HepG2 (cell line): ENCODE measurements around the gene BRAT1. TPM values are rescaled to one million over a fixed set of nuclear protein-coding genes. Genes with fewer than 3 reads are reported as not detected.

Experiments used
- ATAC-seq: fragments of 200-7000 bp; cut with Tn5 transposase; 3 replicates; pipeline ENCODE4 v1.9.1; 2020; ENCODE audit warnings: mild to moderate bottlenecking, moderate library complexity
- Bru-seq: library from RNA; stranded (reverse); fragments of 400-500 nt; gene quantifications from one replicate; lab custom pipeline; 2021; lab: Mats Ljungman, UMichigan
- BruChase-seq, 2 experiments: library from RNA; stranded (reverse); fragments of 400-500 nt; gene quantifications; one replicate each; lab custom pipeline; 2021; lab: Mats Ljungman, UMichigan
- BruUV-seq: library from RNA; stranded (reverse); fragments of 400-500 nt; replicated peaks from 2 replicates; lab custom pipeline; 2021; lab: Mats Ljungman, UMichigan
- CTCF ChIA-PET: fragments of 300-600 bp; formaldehyde crosslinking; extraction: SDS; loops from one replicate; lab custom pipeline; 2021; ENCODE audit warnings: low total read pairs, inconsistent platforms, low intra/inter-chr PET ratio; lab: Yijun Ruan, JAX
- POLR2A ChIA-PET: fragments of 350-600 bp; sonication (Branson Sonifier 250); formaldehyde crosslinking; loops from one replicate; lab custom pipeline; 2020; ENCODE audit warnings: antibody characterized with exemption, inconsistent platforms; lab: Yijun Ruan, JAX
- DNase-seq: peaks from one replicate; pipeline ENCODE4 v3.0.0-alpha.2; 2015; ENCODE audit warnings: low spot score
- FAIRE-seq: peaks from 3 replicates; lab custom pipeline; 2011; peaks lifted over from hg19 to GRCh38; lab: Jason Lieb, UNC
- H2AFZ ChIP-seq: one replicate; pipeline ENCODE4 v1.6.1; 2011; ENCODE audit warnings: low read length, inconsistent platforms
- H3K27ac ChIP-seq: fragments of 300-600 bp; 3 replicates; pipeline ENCODE4 v1.8.0; 2011; ENCODE audit warnings: mixed run types, mild to moderate bottlenecking, mixed read lengths, low read length, inconsistent platforms; ENCODE audit not compliant: insufficient read depth; ENCODE audit errors: extremely low read length
- H3K27me3 ChIP-seq, 2 experiments: fragments of 200-600 bp in 1 of 2; 2 replicates in 1 of 2; 3 replicates in 1 of 2; pipeline versions ENCODE4 v1.6.0 to v1.8.0; 2011; ENCODE audit warnings: low read length in 2 of 2, mild to moderate bottlenecking in 2 of 2, moderate library complexity in 2 of 2, inconsistent platforms in 1 of 2; ENCODE audit not compliant: insufficient read depth in 2 of 2, control insufficient read depth in 1 of 2
- H3K36me3 ChIP-seq, 2 experiments: fragments of 200-600 bp in 1 of 2; replicated peaks in 1 of 2; 2 replicates in 1 of 2; 3 replicates in 1 of 2; pipeline versions ENCODE4 v1.5.1 to v1.8.0; 2011; ENCODE audit warnings: low read length in 2 of 2, inconsistent platforms in 1 of 2; ENCODE audit not compliant: insufficient read depth in 2 of 2, control insufficient read depth in 1 of 2
- H3K4me1 ChIP-seq: 2 replicates; pipeline ENCODE4 v1.5.1; 2012; ENCODE audit warnings: low read length, inconsistent platforms; ENCODE audit not compliant: insufficient read depth
- H3K4me2 ChIP-seq: 2 replicates; pipeline ENCODE4 v1.6.0; 2011; ENCODE audit warnings: low read depth, low read length, inconsistent platforms
- H3K4me3 ChIP-seq, 3 experiments: fragments of 200-600 bp in 1 of 3; sonication (generic), shearing (Covaris generic) in 1 of 3; replicated peaks in 1 of 3; 2 replicates each; pipeline ENCODE4 v1.5.1; 2011 to 2016; ENCODE audit warnings: low read length in 3 of 3, inconsistent platforms in 2 of 3, low read depth in 2 of 3, mild to moderate bottlenecking in 2 of 3, control low read depth in 1 of 3, mixed read lengths in 1 of 3; ENCODE audit not compliant: insufficient read depth in 1 of 3
- H3K79me2 ChIP-seq: one replicate; pipeline ENCODE4 v1.6.1; 2011; ENCODE audit warnings: low read length, inconsistent platforms; ENCODE audit not compliant: insufficient read depth
- H3K9ac ChIP-seq: 2 replicates; pipeline ENCODE4 v1.6.0; 2011; ENCODE audit warnings: mild to moderate bottlenecking, low read depth, low read length, inconsistent platforms; ENCODE audit not compliant: insufficient read depth
- H3K9me3 ChIP-seq: 2 replicates; pipeline ENCODE4 v1.5.1; 2012; ENCODE audit warnings: mild to moderate bottlenecking, low read length
- H4K20me1 ChIP-seq: 2 replicates; pipeline ENCODE4 v1.6.0; 2011; ENCODE audit warnings: inconsistent platforms, mild to moderate bottlenecking, low read length, moderate library complexity; ENCODE audit not compliant: insufficient read depth
- BRD4 ChIP-seq: sonication (generic); formaldehyde crosslinking; IDR thresholded peaks from 2 replicates; pipeline ENCODE4 v1.4.0; 2020; ENCODE audit warnings: missing genetic modification reagents
- CEBPG ChIP-seq: IDR thresholded peaks from 2 replicates; pipeline ENCODE4 v1.6.1; 2016
- DNMT1 ChIP-seq: sonication (generic); formaldehyde crosslinking; IDR thresholded peaks from 2 replicates; pipeline ENCODE4 v1.5.1; 2020; ENCODE audit warnings: mild to moderate bottlenecking, missing genetic modification reagents
- E2F2 ChIP-seq: sonication (generic); formaldehyde crosslinking; IDR thresholded peaks from 2 replicates; pipeline ENCODE4 v1.4.0; 2020; ENCODE audit warnings: missing genetic modification reagents, borderline replicate concordance
- FOXM1 ChIP-seq: sonication (generic); formaldehyde crosslinking; IDR thresholded peaks from 2 replicates; pipeline ENCODE4 v1.5.0; 2020; ENCODE audit warnings: missing genetic modification reagents
- FOXO1 ChIP-seq: sonication (generic); formaldehyde crosslinking; IDR thresholded peaks from 2 replicates; pipeline ENCODE4 v1.4.0; 2020; ENCODE audit warnings: missing genetic modification reagents
- ISL2 ChIP-seq: sonication (generic); formaldehyde crosslinking; IDR thresholded peaks from 2 replicates; pipeline ENCODE4 v1.5.0; 2020; ENCODE audit warnings: missing genetic modification reagents
- KMT2B ChIP-seq: IDR thresholded peaks from 2 replicates; pipeline ENCODE4 v1.6.1; 2016; ENCODE audit warnings: missing genetic modification reagents, missing compliant biosample characterization
- SOX6 ChIP-seq, 2 experiments: fragments of 450-650 bp in 1 of 2; sonication (generic) in 1 of 2; formaldehyde crosslinking in 1 of 2; IDR thresholded peaks; 2 replicates each; pipeline versions ENCODE4 v1.4.0 to v1.6.1; 2017 to 2020; ENCODE audit warnings: antibody characterized with exemption in 1 of 2, mild to moderate bottlenecking in 1 of 2, missing genetic modification reagents in 1 of 2
- XRCC5 ChIP-seq: fragments of 200-400 bp; formaldehyde crosslinking; optimal IDR thresholded peaks from 2 replicates; pipeline ENCODE3; 2017; ENCODE audit warnings: mild to moderate bottlenecking, low read length
- ZNF101 ChIP-seq: sonication (generic); formaldehyde crosslinking; IDR thresholded peaks from 2 replicates; pipeline ENCODE4 v1.4.0; 2020; ENCODE audit warnings: mild to moderate bottlenecking, low read depth, missing genetic modification reagents, borderline replicate concordance
- ZNF562 ChIP-seq: sonication (generic); formaldehyde crosslinking; IDR thresholded peaks from 2 replicates; pipeline ENCODE4 v1.8.0; 2022; ENCODE audit warnings: missing genetic modification reagents, borderline replicate concordance
- ZNF629 ChIP-seq: sonication (generic); formaldehyde crosslinking; conservative IDR thresholded peaks from 2 replicates; pipeline ENCODE4 v1.5.0; 2020; ENCODE audit warnings: missing genetic modification reagents
- ZNF670 ChIP-seq: sonication (generic); formaldehyde crosslinking; IDR thresholded peaks from 2 replicates; pipeline ENCODE4 v1.8.0; 2022; ENCODE audit warnings: mild to moderate bottlenecking, missing genetic modification reagents, borderline replicate concordance
- WGBS: methylation state at CpG from one replicate; pipeline ENCODE4 v1.1.6; 2017; ENCODE audit warnings: low lambda C conversion rate; 5-methylcytosine and 5-hydroxymethylcytosine counted together
- in situ Hi-C: cut with HindIII; loops from 2 replicates; pipeline ENCODE4 v1.10.0; 2017; ENCODE audit warnings: low pct_unique_long_range_greater_than_20kb; ENCODE audit not compliant: extremely low pct_ligation_motif_present
- intact Hi-C: fragments of 100-400 bp; cut with micrococcal nuclease; formaldehyde crosslinking; loops from one replicate; pipeline ENCODE4 v1.10.0; 2022; ENCODE audit not compliant: unreplicated experiment
- long read RNA-seq, 2 experiments: library from RNA in 1 of 2; library from polyadenylated mRNA in 1 of 2; stranded (forward) in 1 of 2; unstranded in 1 of 2; transcript quantifications; one replicate each; pipeline ENCODE4 v2.0.0, GENCODE V29; 2019 to 2022
- polyA minus RNA-seq, 3 experiments: library from RNA; depleted of rRNA, polyadenylated mRNA; stranded (reverse); fragments of >200 nt; gene quantifications; 2 replicates each; pipeline ENCODE4 v1.2.3, GENCODE V29; 2011; ENCODE audit warnings: low replicate concordance in 1 of 3
- polyA plus RNA-seq, 8 experiments: library from polyadenylated mRNA; depleted of rRNA in 3 of 8; stranded (reverse) in 7 of 8; unstranded in 1 of 8; fragments of >200 nt; fragmentation: Illumina TruSeq in 4 of 8; extraction: Trizol in 4 of 8; gene quantifications; 2 replicates each; pipeline versions ENCODE4 v1.2.1 to v1.2.3, GENCODE V29; 2011 to 2016; ENCODE audit warnings: low read depth in 4 of 8, missing spikeins in 1 of 8, mixed read lengths in 1 of 8; ENCODE audit not compliant: insufficient read depth in 1 of 8
- total RNA-seq, 5 experiments: library from RNA; depleted of rRNA; stranded (reverse); fragments of >200 nt; fragmentation: Illumina TruSeq; extraction: Trizol; gene quantifications; 2 replicates each; pipeline ENCODE4 v1.2.3, GENCODE V29; 2016; ENCODE audit warnings: low read depth in 1 of 5

Gene BRAT1
- total RNA-seq (2016; rRNA removed; fragmentation: Illumina TruSeq; extraction: Trizol): 16.7 and 20.3 TPM in 2 replicates
- 3.4 and 3.6 TPM in 2 replicates for total RNA-seq (2016; cell fraction: cytosol; rRNA removed; fragmentation: Illumina TruSeq; extraction: Trizol; ENCODE audit: low read depth)
- total RNA-seq (2016; cell fraction: insoluble cytoplasmic fraction; rRNA removed; fragmentation: Illumina TruSeq; extraction: Trizol): 13.2 and 21.6 TPM in 2 replicates
- total RNA-seq (2016; cell fraction: membrane; rRNA removed; fragmentation: Illumina TruSeq; extraction: Trizol): 6.7 and 7.9 TPM in 2 replicates
- 18.7 and 21.1 TPM in 2 replicates for total RNA-seq (2016; cell fraction: nucleus; rRNA removed; fragmentation: Illumina TruSeq; extraction: Trizol)
- 10.2 and 14.6 TPM in 2 replicates for polyA plus RNA-seq (2011; rRNA removed)
- 5.0 and 10.7 TPM in 2 replicates for polyA plus RNA-seq (2011; cell fraction: cytosol; rRNA removed)
- polyA plus RNA-seq (2011; cell fraction: nucleus; rRNA removed): 126 and 171 TPM in 2 replicates
- 10.2 and 14.9 TPM in 2 replicates for polyA plus RNA-seq (2012)
- 1.2 and 1.3 TPM in 2 replicates for polyA plus RNA-seq (2016; cell fraction: cytosol; fragmentation: Illumina TruSeq; extraction: Trizol; ENCODE audit: low read depth)
- 10.1 and 12.8 TPM in 2 replicates for polyA plus RNA-seq (2016; cell fraction: insoluble cytoplasmic fraction; fragmentation: Illumina TruSeq; extraction: Trizol; ENCODE audit: low read depth)
- polyA plus RNA-seq (2016; cell fraction: membrane; fragmentation: Illumina TruSeq; extraction: Trizol; ENCODE audit: low read depth): 3.8 and 4.4 TPM in 2 replicates
- 43.7 and 48.3 TPM in 2 replicates for polyA plus RNA-seq (2016; cell fraction: nucleus; fragmentation: Illumina TruSeq; extraction: Trizol; ENCODE audit: insufficient read depth, low read depth)
- polyA minus RNA-seq (2011; rRNA and poly(A)+ RNA removed; ENCODE audit: low replicate concordance): 16.2 and 23.5 TPM in 2 replicates
- polyA minus RNA-seq (2011; cell fraction: cytosol; rRNA and poly(A)+ RNA removed): 7.9 and 8.9 TPM in 2 replicates
- polyA minus RNA-seq (2011; cell fraction: nucleus; rRNA and poly(A)+ RNA removed): 10.3 and 10.4 TPM in 2 replicates
- percentile 53 among the genes with signal in this experiment for Bru-seq, nascent RNA
- BruChase-seq, experiment 1, labeled RNA remaining after a 6-hour chase: percentile 71 among the genes with signal in this experiment
- percentile 62 among the genes with signal in this experiment for BruChase-seq, experiment 2, labeled RNA remaining after a 2-hour chase
- long read RNA-seq, experiment 1, transcript BRAT1-201 (14 exons, 2,915 nt): major isoform, 8 of 29 reads
- long read RNA-seq, experiment 1, partial matches to known transcripts: 12 of 29 reads
- long read RNA-seq, experiment 1, other reads (novel, unspliced or antisense): 9 of 29 reads
- long read RNA-seq, experiment 2, transcript BRAT1-201 (14 exons, 2,915 nt): major isoform, 11 of 57 reads
- long read RNA-seq, experiment 2, partial matches to known transcripts: 26 of 57 reads
- long read RNA-seq, experiment 2, other reads (novel, unspliced or antisense): 20 of 57 reads

GRCh38 chr7:2555121-2556052 lies at the start of gene BRAT1:
Gene BRAT1 (minus strand): TSS chr7:2555524. CDS start chr7:2554431, 1,093 bp downstream.
- no peaks in the 10 kb centered on the region for H3K27me3 ChIP-seq
- FAIRE-seq (peak; percentile 60), ATAC-seq (peak; percentile 86), DNase-seq (peak; percentile 92)
- H2AFZ ChIP-seq: peak within 1 kb of the TSS; percentile 54
- peaks cover 16% of the 10 kb centered on the region for H3K79me2 ChIP-seq
- intact Hi-C loops: loop anchor here (5.0 kb wide), 1 partner anchor 67 kb away; no protein-coding TSS in a partner anchor
- ChIA-PET CTCF (no interaction called here), POLR2A (interaction anchor here (0.6 to 1.0 kb wide), 6 partner anchors 17 to 956 kb away, joined by 3 to 4 read pairs (median 3); no protein-coding TSS in a partner anchor)
- BruUV-seq: no TSS peak
- H4K20me1 ChIP-seq: no peaks in the 10 kb centered on the region
- peaks cover 0 to 4% of the 10 kb centered on the region in 2 experiments; a peak in 1 of 5 replicates for H3K36me3 ChIP-seq
- H3K4me2 ChIP-seq: peak within 1 kb of the TSS; percentile 91
- H3K9me3 ChIP-seq: no peaks in the 10 kb centered on the region
- peak within 1 kb of the TSS; percentile 99 for H3K9ac ChIP-seq
- peak within 1 kb of the TSS; percentile 72 to 90 (median 86) for H3K4me3 ChIP-seq
- peak within 1 kb of the TSS; percentile 100 for H3K27ac ChIP-seq
- peaks cover 48% of the 10 kb centered on the region for H3K4me1 ChIP-seq
- in situ Hi-C loops: no loop called here
- 1% methylated on average over 29 of the region's 79 CpGs for WGBS
- TF ChIP-seq FOXM1 (0 out of 2 replicates have a peak, but pooled peaks have one; percentile 7), ZNF562 (CRISPR knock-in tag) (no peak), ZNF670 (CRISPR knock-in tag) (peak; percentile 26; the same call in 1 of the 2 replicates), KMT2B (peak; percentile 37; the same call in 1 of the 2 replicates), XRCC5 (peak; percentile 55), SOX6 (IDR thresholded peaks at IDR 0.05) (no peak), SOX6 (CRISPR knock-in tag; IDR thresholded peaks at IDR 0.05) (peak; percentile 44; the same call in 1 of the 2 replicates), BRD4 (CRISPR knock-in tag) (peak; percentile 37; the same call in 1 of the 2 replicates), DNMT1 (CRISPR knock-in tag) (0 out of 2 replicates have a peak, but pooled peaks have one; percentile 25), CEBPG (CRISPR knock-in tag) (peak; percentile 22; the same call in 1 of the 2 replicates), ZNF629 (no peak), E2F2 (CRISPR knock-in tag) (no peak), ISL2 (CRISPR knock-in tag) (0 out of 2 replicates have a peak, but pooled peaks have one; percentile 18), ZNF101 (no peak), FOXO1 (CRISPR knock-in tag) (no peak)
